ENCODE results near the gene RHPN2. TPM values are rescaled to one million over a fixed set of nuclear protein-coding genes. Genes with fewer than 3 reads are reported as not detected.

Gene RHPN2
- total and polyA plus RNA-seq, 2 of the 13 experiments (the other 11 are each of a cell fraction or from before 2014, with no cell fraction given), result 20.3 to 48.0 TPM

- TF ChIP-seq E2F5 (CRISPR knock-in tag; conservative IDR thresholded peaks at IDR 0.05), result no peak
- 0 out of 2 replicates have a peak, but pooled peaks have one; percentile 66 for TF ChIP-seq ZNF839 (CRISPR knock-in tag; IDR thresholded peaks at IDR 0.05; ENCODE audit: borderline replicate concordance)
- no peak for TF ChIP-seq EP300 (IDR thresholded peaks at IDR 0.05; ENCODE audit: low read depth in 2 of 2, low read length in 2 of 2)
- peak; percentile 47; the same call in 1 of the 2 replicates for TF ChIP-seq EP300 (CRISPR knock-in tag; IDR thresholded peaks at IDR 0.05; ENCODE audit: borderline replicate concordance)
- TF ChIP-seq NCOA2 (CRISPR knock-in tag; IDR thresholded peaks at IDR 0.05), result no peak; the same call in 1 of the 2 replicates
- TF ChIP-seq KDM3A (CRISPR knock-in tag; IDR thresholded peaks at IDR 0.05; ENCODE audit: low read depth), result no peak
- no peak for TF ChIP-seq CREB3 (CRISPR knock-in tag; IDR thresholded peaks at IDR 0.05)
- TF ChIP-seq ZNF567 (CRISPR knock-in tag; IDR thresholded peaks at IDR 0.05; ENCODE audit: borderline replicate concordance), result no peak
- no peak for TF ChIP-seq YEATS2 (CRISPR knock-in tag; IDR thresholded peaks at IDR 0.05; ENCODE audit: borderline replicate concordance)
- TF ChIP-seq ELF1 (CRISPR knock-in tag; IDR thresholded peaks at IDR 0.05), result no peak
- TF ChIP-seq MAX (IDR thresholded peaks at IDR 0.05), result 0 out of 2 replicates have a peak, but pooled peaks have one; percentile 48
- peak; percentile 65; the same call in 1 of the 2 replicates for TF ChIP-seq ZBTB7B (CRISPR knock-in tag; IDR thresholded peaks at IDR 0.05)
- no peak for TF ChIP-seq POGK (CRISPR knock-in tag; conservative IDR thresholded peaks at IDR 0.05)
- no peak for TF ChIP-seq ATRX (CRISPR knock-in tag; IDR thresholded peaks at IDR 0.05; ENCODE audit: borderline replicate concordance)
- TF ChIP-seq SMAD1 (CRISPR knock-in tag; IDR thresholded peaks at IDR 0.05; ENCODE audit: borderline replicate concordance, low read depth), result no peak
- no peak for TF ChIP-seq MTA1 (CRISPR knock-in tag; IDR thresholded peaks at IDR 0.05; ENCODE audit: borderline replicate concordance)
- TF ChIP-seq CTCF (CRISPR knock-in tag; IDR thresholded peaks at IDR 0.05), result 0 out of 2 replicates have a peak, but pooled peaks have one; percentile 7
- TF ChIP-seq PHF8 (CRISPR knock-in tag; IDR thresholded peaks at IDR 0.05), result peak; percentile 34
- TF ChIP-seq ZNF510 (CRISPR knock-in tag; IDR thresholded peaks at IDR 0.05; ENCODE audit: low read depth), result no peak
- peak; percentile 47; the same call in 1 of the 2 replicates for TF ChIP-seq ARNT2 (CRISPR knock-in tag; IDR thresholded peaks at IDR 0.05; ENCODE audit: low read depth)
- no peak for TF ChIP-seq ZNF841 (CRISPR knock-in tag; IDR thresholded peaks at IDR 0.05; ENCODE audit: borderline replicate concordance)
- no peak for TF ChIP-seq ZNF343 (CRISPR knock-in tag; IDR thresholded peaks at IDR 0.05)
These were observed at the start of gene RHPN2 (continued) for GRCh38 chr19:33064792-33065550.

Data from HepG2 (cell line).